ENCODE data around the gene RASEF. TPM values are rescaled to one million over a fixed set of nuclear protein-coding genes. Genes with fewer than 3 reads are reported as not detected.
"Not testable (repeated sequence)": the region's sequence is repeated elsewhere in the genome, so short reads cannot be mapped to it uniquely, and the experiment has no call there.

The RASEF gene
- not detected for total RNA-seq

DNA sequence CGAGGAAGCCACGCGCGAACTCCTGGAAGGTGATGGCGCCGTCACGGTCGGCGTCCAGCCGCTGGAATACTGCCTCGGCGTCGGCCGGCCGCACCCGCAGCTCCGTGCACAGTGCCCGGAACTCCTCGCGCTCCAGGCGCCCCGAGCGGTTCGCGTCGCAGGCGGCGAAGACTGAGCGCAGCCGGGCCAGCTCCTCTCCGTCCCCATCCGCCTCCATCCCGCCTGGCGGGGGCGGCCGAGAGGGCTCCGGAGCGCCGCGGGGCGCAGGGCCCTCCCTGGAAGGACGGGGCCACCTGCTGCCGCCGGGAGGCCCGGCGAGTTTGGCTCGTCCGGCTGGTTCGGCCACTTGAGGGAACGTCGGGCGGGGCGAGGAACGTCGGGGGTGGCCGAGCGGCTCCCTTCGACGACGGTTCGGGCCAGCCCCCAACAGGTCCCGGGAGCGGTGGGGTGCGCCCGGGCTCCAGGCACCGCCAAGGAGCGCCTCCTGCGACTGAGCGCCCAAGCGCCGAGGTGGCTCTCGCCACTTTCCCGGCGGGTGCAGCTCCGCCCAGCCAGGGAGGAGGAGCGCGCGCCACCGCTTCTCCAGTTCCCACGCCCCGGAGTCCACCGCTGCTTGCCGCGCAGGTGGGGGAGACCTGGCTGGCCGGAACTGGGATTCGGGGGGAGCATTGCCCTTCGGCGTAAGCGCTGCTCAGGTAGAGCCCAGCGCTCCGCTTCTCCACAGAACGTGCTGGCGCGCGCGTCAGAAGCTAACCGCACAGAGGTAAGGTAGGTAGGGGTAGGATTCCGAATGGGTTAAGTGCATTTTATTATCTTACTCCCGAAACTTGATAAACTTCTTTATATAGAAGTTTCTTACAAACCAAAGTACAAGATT, at the start of gene RASEF:
RASEF (minus strand) TSS at position 492 of the 877 bp plus-strand sequence; CDS start at position 217, 275 bp downstream.
- no peak for DNase-seq (ENCODE audit: low spot score)
- ATAC-seq: peak; percentile 41 to 45
- Mint-ChIP-seq H3K36me3 (peaks cover 6% of the 10 kb centered on the region), H3K27ac (no peak within 1 kb of the TSS), H3K9me3 (no peaks in the 10 kb centered on the region), H3K4me1 (ENCODE audit: low read depth in 2 of 2) (no peaks in the 10 kb centered on the region), H3K27me3 (peaks cover 23 to 36% of the 10 kb centered on the region in 2 donors), H3K4me3 (no peak within 1 kb of the TSS)

GRCh38 chr9:83111169-83111568, 48.2 kb upstream of the RASEF start:
- Mint-ChIP-seq H3K27ac (no peak overlapping the region), H3K4me1 (ENCODE audit: low read depth in 2 of 2) (no peaks in the 10 kb centered on the region), H3K9me3 (peaks cover 14% of the 10 kb centered on the region), H3K27me3 (no peaks in the 10 kb centered on the region), H3K36me3 (peaks cover 7% of the 10 kb centered on the region), H3K4me3 (no peak overlapping the region)
- ATAC-seq (no peak), DNase-seq (ENCODE audit: low spot score) (no peak)

- H3K4me1 Mint-ChIP-seq (ENCODE audit: low read depth in 2 of 2): no peaks in the 10 kb centered on the region
- no peak for DNase-seq (ENCODE audit: low spot score)
- H3K9me3 Mint-ChIP-seq: peaks cover 14% of the 10 kb centered on the region
- H3K27ac Mint-ChIP-seq: no peak overlapping the region
- H3K36me3 Mint-ChIP-seq: peaks cover 6% of the 10 kb centered on the region
- H3K27me3 Mint-ChIP-seq: no peaks in the 10 kb centered on the region
- ATAC-seq: no peak
- H3K4me3 Mint-ChIP-seq: no peak overlapping the region
These were observed 46.4 kb upstream of the RASEF start for GRCh38 chr9:83109296-83109695.

- no peak for DNase-seq (ENCODE audit: low spot score)
- Mint-ChIP-seq H3K27me3 (no peaks in the 10 kb centered on the region), H3K4me3 (no peak overlapping the region), H3K9me3 (peaks cover 5% of the 10 kb centered on the region), H3K36me3 (no peaks in the 10 kb centered on the region), H3K4me1 (ENCODE audit: low read depth in 2 of 2) (no peaks in the 10 kb centered on the region), H3K27ac (no peak overlapping the region)
- ATAC-seq: no peak
These were observed 45.3 kb upstream of the RASEF start for GRCh38 chr9:83108208-83108607.

DNA sequence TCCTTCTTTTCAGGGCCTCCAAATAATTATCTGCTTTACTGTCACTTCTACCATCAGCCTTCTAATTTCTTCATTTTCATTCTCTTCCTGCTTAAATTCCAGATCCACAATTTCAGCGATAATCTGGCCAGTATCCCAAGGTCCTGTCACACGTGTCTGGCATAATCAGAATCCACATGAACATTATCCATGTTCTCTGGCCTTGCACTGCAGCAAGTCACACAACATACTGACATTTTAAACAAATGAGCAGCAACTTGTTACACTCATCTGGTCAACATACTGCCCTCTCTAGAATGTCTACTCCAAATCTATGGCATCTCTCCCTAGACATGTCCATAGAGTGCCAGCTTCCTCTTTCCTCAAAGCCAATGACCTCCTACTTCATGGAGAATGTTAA, 43.8 kb upstream of the RASEF start:
- no peak for DNase-seq (ENCODE audit: low spot score)

DNA sequence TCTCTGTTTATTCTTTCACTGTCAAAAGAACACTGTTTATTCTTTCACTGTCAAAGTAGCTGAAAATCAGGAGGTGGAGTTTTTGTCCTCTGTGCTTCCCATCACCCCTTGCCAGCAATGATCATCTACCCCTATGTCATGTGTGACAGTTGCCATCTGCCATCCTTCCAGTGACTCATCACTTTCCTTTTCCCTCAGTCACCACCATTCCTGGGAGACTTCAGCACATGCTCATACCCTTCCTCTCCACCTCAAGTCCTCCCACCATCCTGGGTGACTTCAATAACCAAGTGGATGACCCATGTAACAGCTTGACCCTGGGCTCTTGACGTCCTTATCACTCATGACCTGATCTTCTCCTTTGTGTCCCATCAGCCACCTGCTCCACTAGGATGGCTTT, 43.3 kb upstream of the RASEF start:
- DNase-seq (ENCODE audit: low spot score) (no peak), ATAC-seq (no peak)
- H3K27ac Mint-ChIP-seq: no peak overlapping the region
- no peak overlapping the region for H3K4me3 Mint-ChIP-seq
- H3K36me3 Mint-ChIP-seq: no peaks in the 10 kb centered on the region
- H3K4me1 Mint-ChIP-seq (ENCODE audit: low read depth in 2 of 2): no peaks in the 10 kb centered on the region
- peaks cover 4% of the 10 kb centered on the region for H3K9me3 Mint-ChIP-seq
- no peaks in the 10 kb centered on the region for H3K27me3 Mint-ChIP-seq

More for the DNA sequence above, 43.8 kb upstream of the RASEF start:
- no peak for ATAC-seq
- H3K27me3 Mint-ChIP-seq: no peaks in the 10 kb centered on the region
- no peaks in the 10 kb centered on the region for H3K4me1 Mint-ChIP-seq (ENCODE audit: low read depth in 2 of 2)
- H3K9me3 Mint-ChIP-seq: peaks cover 4% of the 10 kb centered on the region
- H3K36me3 Mint-ChIP-seq: no peaks in the 10 kb centered on the region
- H3K4me3 Mint-ChIP-seq: no peak overlapping the region
- H3K27ac Mint-ChIP-seq: no peak overlapping the region

DNA sequence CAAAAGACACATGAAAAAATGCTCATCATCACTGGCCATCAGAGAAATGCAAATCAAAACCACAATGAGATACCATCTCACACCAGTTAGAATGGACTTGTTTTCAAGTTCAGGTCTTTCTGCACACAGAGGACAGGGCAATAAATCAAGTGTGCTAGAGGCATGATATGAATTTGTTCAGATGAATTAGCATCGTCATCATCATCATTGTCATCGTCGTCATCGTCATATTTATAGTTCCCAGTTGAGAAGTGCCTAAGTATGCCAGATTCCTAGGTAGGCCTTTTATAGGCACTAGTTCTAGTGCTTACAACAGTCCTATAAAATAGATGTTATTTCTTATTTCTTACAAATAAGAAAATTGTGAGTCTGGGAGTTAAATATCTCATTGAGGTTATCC, 34.7 kb upstream of the RASEF start:
- no peak overlapping the region for H3K27ac Mint-ChIP-seq
- H3K4me3 Mint-ChIP-seq: no peak overlapping the region
- no peaks in the 10 kb centered on the region for H3K4me1 Mint-ChIP-seq (ENCODE audit: low read depth in 2 of 2)
- ATAC-seq (no peak), DNase-seq (ENCODE audit: low spot score) (no peak)
- H3K9me3 Mint-ChIP-seq: no peaks in the 10 kb centered on the region
- H3K27me3 Mint-ChIP-seq: no peaks in the 10 kb centered on the region
- no peaks in the 10 kb centered on the region for H3K36me3 Mint-ChIP-seq

- not testable (repeated sequence) for H3K27ac Mint-ChIP-seq, ATAC-seq, H3K4me3 Mint-ChIP-seq
These were observed 30.4 kb upstream of the RASEF start for GRCh38 chr9:83093311-83093710.

DNA sequence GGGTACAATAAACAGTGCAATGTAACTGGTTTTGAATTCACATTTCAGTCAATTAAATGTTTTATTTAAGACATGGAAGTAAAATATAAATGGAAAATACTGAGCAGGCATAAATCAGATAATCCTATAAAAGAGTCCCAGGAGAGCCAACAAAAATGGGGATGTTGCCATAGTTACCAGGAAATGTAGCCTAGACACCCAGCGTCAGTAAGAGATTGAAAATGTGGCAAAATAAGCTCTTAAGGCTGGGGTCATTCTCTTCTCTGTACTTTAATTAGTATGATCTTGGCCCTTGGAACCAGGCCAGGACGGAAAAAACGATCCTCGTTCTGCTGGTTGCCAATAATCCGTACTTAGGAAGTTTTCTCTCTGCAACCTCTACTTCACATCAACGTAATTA, 18.9 kb upstream of the RASEF start:
- ATAC-seq (no peak), DNase-seq (ENCODE audit: low spot score) (no peak)
- Mint-ChIP-seq H3K9me3 (peaks cover 6% of the 10 kb centered on the region), H3K4me3 (no peak overlapping the region), H3K4me1 (ENCODE audit: low read depth in 2 of 2) (no peaks in the 10 kb centered on the region), H3K27ac (no peak overlapping the region), H3K36me3 (no peaks in the 10 kb centered on the region), H3K27me3 (no peaks in the 10 kb centered on the region)

More at GRCh38 chr9:83093311-83093710, 30.4 kb upstream of the RASEF start:
- H3K4me1 Mint-ChIP-seq (ENCODE audit: low read depth in 2 of 2); H3K36me3 Mint-ChIP-seq; DNase-seq (ENCODE audit: low spot score); H3K9me3 Mint-ChIP-seq; H3K27me3 Mint-ChIP-seq: not testable (repeated sequence)

GRCh38 chr9:83081010-83081409, 18.1 kb upstream of the RASEF start:
- no peaks in the 10 kb centered on the region for H3K36me3 Mint-ChIP-seq
- no peak for DNase-seq (ENCODE audit: low spot score)
- H3K4me1 Mint-ChIP-seq (ENCODE audit: low read depth in 2 of 2): no peaks in the 10 kb centered on the region
- H3K27me3 Mint-ChIP-seq: no peaks in the 10 kb centered on the region
- no peak for ATAC-seq
- H3K27ac Mint-ChIP-seq: no peak overlapping the region
- H3K9me3 Mint-ChIP-seq: peaks cover 5% of the 10 kb centered on the region
- no peak overlapping the region for H3K4me3 Mint-ChIP-seq

- not testable (repeated sequence) for H3K4me3 Mint-ChIP-seq; H3K4me1 Mint-ChIP-seq (ENCODE audit: low read depth in 2 of 2); H3K27ac Mint-ChIP-seq; ATAC-seq; H3K36me3 Mint-ChIP-seq; DNase-seq (ENCODE audit: low spot score); H3K27me3 Mint-ChIP-seq
- H3K9me3 Mint-ChIP-seq: peaks cover 16% of the 10 kb centered on the region
These were observed 13.0 kb upstream of the RASEF start for GRCh38 chr9:83075932-83076331.

DNA sequence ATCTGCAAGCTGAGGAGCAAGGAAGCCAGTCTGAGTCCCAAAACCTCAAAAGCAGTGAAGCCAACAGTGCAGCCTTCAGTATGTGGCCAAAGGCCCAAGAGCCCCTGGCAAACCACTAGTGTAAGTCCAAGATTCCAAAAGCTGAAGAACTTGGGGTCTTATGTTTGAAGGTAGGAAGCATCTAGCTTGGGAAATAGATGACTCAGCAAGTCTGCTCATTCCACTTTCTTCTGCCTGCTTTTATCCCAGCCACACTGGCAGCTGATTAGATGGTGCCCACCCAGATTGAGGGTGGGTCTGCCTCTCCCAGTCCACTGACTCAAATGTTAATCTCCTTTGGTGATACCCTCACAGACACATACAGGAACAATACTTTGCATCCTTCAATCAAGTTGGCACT, 9.6 kb upstream of the RASEF start:
- H3K27me3 Mint-ChIP-seq; H3K4me3 Mint-ChIP-seq; H3K4me1 Mint-ChIP-seq (ENCODE audit: low read depth in 2 of 2); ATAC-seq; H3K27ac Mint-ChIP-seq; H3K36me3 Mint-ChIP-seq; DNase-seq (ENCODE audit: low spot score): not testable (repeated sequence)
- H3K9me3 Mint-ChIP-seq: peaks cover 15% of the 10 kb centered on the region

GRCh38 chr9:83071626-83072025, 8.7 kb upstream of the RASEF start:
- Mint-ChIP-seq H3K9me3 (peaks cover 15% of the 10 kb centered on the region), H3K4me1 (ENCODE audit: low read depth in 2 of 2) (no peaks in the 10 kb centered on the region), H3K27me3 (no peaks in the 10 kb centered on the region), H3K27ac (no peak overlapping the region), H3K36me3 (no peaks in the 10 kb centered on the region), H3K4me3 (no peak overlapping the region)
- DNase-seq (ENCODE audit: low spot score) (no peak), ATAC-seq (no peak)

GRCh38 chr9:83070261-83070660, 7.3 kb upstream of the RASEF start:
- Mint-ChIP-seq H3K36me3 (no peaks in the 10 kb centered on the region), H3K4me1 (ENCODE audit: low read depth in 2 of 2) (no peaks in the 10 kb centered on the region), H3K9me3 (peaks cover 15% of the 10 kb centered on the region), H3K4me3 (no peak overlapping the region), H3K27ac (no peak overlapping the region), H3K27me3 (peaks cover 1 to 3% of the 10 kb centered on the region in 2 donors)
- no peak for DNase-seq (ENCODE audit: low spot score)
- ATAC-seq: no peak

DNA sequence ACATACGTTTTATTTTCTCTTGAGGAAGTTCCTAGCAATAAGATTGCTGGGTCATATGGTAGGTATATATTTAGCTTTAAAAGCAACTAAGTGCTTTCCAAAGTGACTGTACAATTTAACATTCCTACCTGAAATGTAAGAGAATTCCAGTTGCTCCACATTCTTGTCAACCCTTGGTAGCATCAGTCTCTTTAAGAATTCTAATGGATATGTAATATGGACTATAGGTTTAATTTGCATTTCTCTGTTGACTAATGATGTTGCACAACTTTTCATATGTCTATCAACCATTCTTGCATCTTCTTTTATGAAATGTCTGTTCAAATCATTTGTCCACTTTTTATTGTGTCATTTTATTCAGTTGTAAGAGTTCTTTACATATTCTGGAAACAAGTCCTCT, 6.7 kb upstream of the RASEF start:
- no peak for DNase-seq (ENCODE audit: low spot score)
- ATAC-seq: no peak
- no peak overlapping the region for H3K4me3 Mint-ChIP-seq
- no peak overlapping the region for H3K27ac Mint-ChIP-seq
- peaks cover 4 to 7% of the 10 kb centered on the region in 2 donors for H3K27me3 Mint-ChIP-seq
- peaks cover 15% of the 10 kb centered on the region for H3K9me3 Mint-ChIP-seq
- H3K4me1 Mint-ChIP-seq (ENCODE audit: low read depth in 2 of 2): no peaks in the 10 kb centered on the region
- no peaks in the 10 kb centered on the region for H3K36me3 Mint-ChIP-seq
